Left colon (tissue), 2 donors: Measurements from ENCODE around the gene SLC35G6. TPM values are rescaled to one million over a fixed set of nuclear protein-coding genes. Genes with fewer than 3 reads are reported as not detected.
"Not testable (repeated sequence)": the region's sequence is repeated elsewhere in the genome, so short reads cannot be mapped to it uniquely, and the experiment has no call there.

Source experiments
- ATAC-seq: fragments of 200-7000 bp; cut with Tn5 transposase; one replicate; pipeline ENCODE4 v1.9.1; 2020; ENCODE audit warnings: mild to moderate bottlenecking, moderate library complexity
- DNase-seq, 2 donors: peaks; one replicate each; pipeline ENCODE4 v3.0.0-alpha.2; 2020
- intact Hi-C, 2 donors: fragments of 100-400 bp; cut with DNase I in 1 of 2; cut with micrococcal nuclease in 1 of 2; formaldehyde crosslinking; loops; one replicate each; pipeline versions ENCODE4 v1.11.2 to v1.14.0; 2022; cut with DNase I, micrococcal nuclease
- total RNA-seq, 2 donors: library from RNA; stranded (reverse); fragmentation: NEBNext Ultra II Directional; extraction: Animal tissue kit (Norgen Biotek cat#: 25700); gene quantifications; one replicate each; pipeline ENCODE4 v1.2.1, GENCODE V29; 2021
- donor health status: DM: no; HTN: no; CAD: no.
- donor health status: DM: yes; HTN: yes; CAD: no.

Gene SLC35G6
- total RNA-seq, 2 donors from 2014 or later = not detected

GRCh38 chr17:7476494-7476893, 4.8 kb upstream of the SLC35G6 start:
- DNase-seq (no peak), ATAC-seq (no peak)
- intact Hi-C loops = no loop called here

- no peak for ATAC-seq
- intact Hi-C loops = no loop called here
- no peak for DNase-seq
These were observed 4.3 kb upstream of the SLC35G6 start for GRCh38 chr17:7476951-7477350.

DNA sequence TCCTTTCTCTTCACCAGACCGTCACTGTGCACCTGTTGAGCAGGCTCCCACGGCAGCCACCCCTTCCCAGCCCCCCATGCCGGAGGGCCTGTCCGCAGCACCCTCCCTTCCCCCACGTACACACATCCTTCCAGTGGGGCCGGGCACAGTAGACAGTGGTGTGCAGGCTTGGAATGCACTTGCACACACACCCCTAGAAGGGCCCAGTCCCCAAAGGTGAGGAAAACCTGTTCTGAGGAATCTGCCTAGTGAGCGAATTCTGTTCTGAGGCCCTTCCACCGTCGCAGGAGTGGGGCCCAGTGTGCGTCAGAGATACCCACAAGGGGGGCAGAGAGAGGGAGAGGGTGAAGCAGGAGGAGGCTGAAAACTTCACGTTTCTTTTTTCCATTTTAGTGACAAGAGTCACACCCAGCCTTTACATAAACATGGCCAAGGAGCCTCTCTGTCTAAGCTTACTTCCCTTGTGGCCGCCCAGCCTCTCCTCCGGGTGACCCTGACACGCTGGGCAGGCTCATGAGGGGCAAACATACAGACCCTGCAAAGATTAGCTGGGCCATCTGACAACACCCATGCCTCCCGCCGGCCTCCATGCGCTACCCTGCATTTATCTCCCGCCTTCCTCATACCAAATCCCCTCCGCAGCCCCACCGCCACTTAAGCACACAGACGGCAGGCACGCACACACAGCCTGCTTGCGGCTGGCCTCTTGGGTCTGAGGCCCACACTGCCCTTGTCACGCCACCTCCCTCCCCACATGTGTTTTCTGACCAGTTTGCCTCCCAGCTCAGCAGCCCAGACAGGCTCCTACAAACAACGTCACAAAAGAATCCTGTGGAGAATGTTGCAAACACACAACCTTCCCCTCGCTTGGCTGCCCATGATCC, 3.6 kb upstream of the SLC35G6 start:
- peak; percentile 41 to 47 for DNase-seq
- ATAC-seq = no peak
- intact Hi-C loops = no loop called here

- ATAC-seq = peak; percentile 24
- intact Hi-C loops = no loop called here
These were observed 2.7 kb upstream of the SLC35G6 start for GRCh38 chr17:7478276-7479212.

GRCh38 chr17:7479213-7480088, 1.8 kb upstream of the SLC35G6 start, which contains the start of gene ZBTB4:
TSS of gene ZBTB4 (minus strand) at chr17:7479631. CDS start at chr17:7466801, 12,830 bp downstream.
- peak; percentile 16 for ATAC-seq
- intact Hi-C loops = no loop called here

More at GRCh38 chr17:7478276-7479212, 2.7 kb upstream of the SLC35G6 start:
- DNase-seq = peak; percentile 62 to 72

DNA sequence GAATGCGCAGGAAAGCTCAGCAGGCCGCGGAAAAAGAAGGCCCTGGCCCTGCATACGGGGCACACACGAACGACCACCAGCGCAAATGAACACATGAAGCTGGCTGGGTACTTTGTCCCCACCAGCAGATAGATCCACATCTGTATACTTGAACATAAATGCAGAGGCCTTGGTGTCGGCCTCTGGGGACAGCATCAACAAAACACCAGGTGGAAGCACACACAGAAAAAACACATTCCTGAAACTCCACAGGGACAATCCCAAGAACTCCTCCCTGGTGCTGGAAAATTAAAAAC, 1.2 kb upstream of the SLC35G6 start:
- ATAC-seq (no peak), DNase-seq (no peak)
- intact Hi-C loops = no loop called here

More at GRCh38 chr17:7479213-7480088, 1.8 kb upstream of the SLC35G6 start, which contains the start of gene ZBTB4:
- peak; percentile 49 to 73 for DNase-seq

- DNase-seq, ATAC-seq, intact Hi-C loops: not testable (repeated sequence)
These were observed 846 bp downstream of the SLC35G6 start for GRCh38 chr17:7481842-7482741.

GRCh38 chr17:7482742-7483088, 1.5 kb downstream of the SLC35G6 start:
- DNase-seq = peak in 1 of 2 donors; percentile 24

DNA sequence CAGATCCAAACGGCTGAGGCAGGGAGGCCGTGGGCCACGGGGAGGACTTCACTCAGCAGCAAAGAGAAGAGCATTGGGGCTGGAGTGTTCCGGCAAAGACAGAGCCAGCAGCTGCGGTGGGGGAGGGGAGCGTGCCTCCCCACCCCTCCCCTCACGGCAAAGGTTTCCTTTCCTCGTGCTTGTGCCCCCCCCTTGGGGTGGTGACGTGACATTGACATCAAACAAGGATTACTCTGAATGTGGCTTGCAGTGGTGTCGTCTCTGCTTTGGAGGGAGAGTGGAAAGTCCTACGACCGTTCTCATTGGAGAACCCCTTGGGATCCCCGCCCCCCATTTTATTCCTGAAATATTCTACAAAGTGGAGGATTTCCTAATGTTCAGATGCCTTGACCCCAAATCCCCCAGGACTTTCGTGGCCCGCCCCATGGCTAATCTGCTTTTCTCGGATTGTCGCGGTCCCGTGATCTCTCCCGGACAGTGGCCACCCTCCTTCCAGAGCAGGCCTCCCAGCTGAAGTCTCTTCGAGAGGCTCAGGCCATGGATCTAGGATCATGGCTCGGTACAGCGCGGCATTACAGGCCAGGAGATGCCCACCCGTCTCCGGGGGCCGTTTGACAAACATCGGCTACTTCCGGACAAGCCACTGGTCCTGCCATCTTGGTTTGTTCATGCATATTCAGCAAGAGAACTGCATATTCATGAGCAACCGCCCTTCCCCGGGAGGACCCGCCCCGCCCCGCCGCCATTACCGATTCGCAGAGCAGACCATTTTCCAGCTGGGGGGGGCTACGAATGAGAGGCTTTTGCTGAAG, 2.2 kb downstream of the SLC35G6 start:
- peak; percentile 95 to 97 for DNase-seq
- peak; percentile 68 for ATAC-seq
- intact Hi-C loops = no loop called here

More at GRCh38 chr17:7482742-7483088, 1.5 kb downstream of the SLC35G6 start:
- intact Hi-C loops, ATAC-seq: not testable (repeated sequence)

GRCh38 chr17:7484067-7484918, 3.0 kb downstream of the SLC35G6 start, which contains the start of gene POLR2A:
TSS of gene POLR2A (plus strand) at chr17:7484366.
- ATAC-seq (peak; percentile 79), DNase-seq (peak; percentile 97 to 98)
- intact Hi-C loops = no loop called here

DNA sequence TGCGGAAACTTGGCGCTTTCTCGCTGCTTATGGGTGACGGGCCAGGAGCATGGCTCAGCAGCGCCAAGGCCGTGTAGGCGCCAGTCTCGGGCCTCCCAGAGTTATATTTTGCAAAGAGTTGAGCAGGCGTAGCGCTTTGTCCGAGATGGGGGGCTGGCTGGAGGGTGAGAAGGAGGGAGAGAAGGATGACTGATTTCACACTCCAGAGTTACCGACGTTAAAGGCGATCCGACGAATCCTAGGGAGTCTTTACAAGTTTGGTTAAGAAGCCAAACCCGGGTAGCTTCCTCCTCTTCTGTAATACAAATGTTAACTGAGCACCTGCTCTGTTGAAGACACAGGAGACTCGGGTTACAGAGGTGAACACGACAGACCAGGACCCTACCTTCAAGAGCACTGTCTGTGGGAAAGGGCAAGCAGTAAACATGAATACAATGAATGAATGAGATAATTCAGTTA, 3.7 kb downstream of the SLC35G6 start:
- DNase-seq = no peak
- no peak for ATAC-seq
- intact Hi-C loops = no loop called here

- intact Hi-C loops = no loop called here
- no peak for ATAC-seq
These were observed 4.9 kb downstream of the SLC35G6 start for GRCh38 chr17:7486181-7486580.

DNA sequence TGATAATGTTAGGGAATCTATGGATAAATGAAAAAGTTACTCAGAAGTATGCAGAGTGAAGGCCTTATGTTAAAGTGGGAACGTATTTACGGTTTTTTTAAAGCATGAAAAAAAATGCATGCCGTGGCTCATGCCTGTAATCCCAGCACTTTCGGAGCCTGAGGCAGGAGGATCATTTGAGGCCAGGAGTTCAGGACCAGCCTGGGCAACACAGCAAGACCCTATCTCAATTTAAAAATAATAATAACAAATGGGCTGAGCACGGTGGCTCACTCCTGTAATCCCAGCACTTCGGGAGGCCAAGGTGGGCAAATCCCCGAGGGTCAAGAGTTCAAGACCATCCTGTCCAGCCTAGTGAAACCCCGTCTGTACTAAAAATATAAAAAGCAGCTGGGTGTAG, 8.9 kb downstream of the SLC35G6 start:
- DNase-seq (no peak), ATAC-seq (no peak)
- intact Hi-C loops = no loop called here

More at GRCh38 chr17:7486181-7486580, 4.9 kb downstream of the SLC35G6 start:
- no peak for DNase-seq

DNA sequence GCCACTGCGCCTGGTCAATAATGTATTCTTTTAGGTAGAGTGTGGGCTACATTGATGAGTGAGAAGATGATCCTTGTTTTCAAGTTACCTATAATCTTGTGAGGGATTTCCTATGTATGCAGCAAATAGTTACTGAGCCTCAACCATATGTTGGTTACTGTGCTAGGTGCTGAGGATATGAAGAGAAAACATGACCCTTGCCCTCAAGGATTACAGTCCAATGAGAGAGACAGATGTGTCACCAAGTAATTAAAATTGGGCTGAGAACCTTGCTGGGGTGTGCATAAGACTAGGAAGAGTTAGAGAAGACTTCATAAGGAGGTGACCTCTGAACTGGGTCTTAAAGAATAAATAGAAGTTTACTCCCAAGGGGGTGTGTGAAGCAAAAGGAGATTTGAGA, 10.3 kb downstream of the SLC35G6 start:
- DNase-seq = no peak
- intact Hi-C loops = no loop called here
- ATAC-seq = peak; percentile 93

DNA sequence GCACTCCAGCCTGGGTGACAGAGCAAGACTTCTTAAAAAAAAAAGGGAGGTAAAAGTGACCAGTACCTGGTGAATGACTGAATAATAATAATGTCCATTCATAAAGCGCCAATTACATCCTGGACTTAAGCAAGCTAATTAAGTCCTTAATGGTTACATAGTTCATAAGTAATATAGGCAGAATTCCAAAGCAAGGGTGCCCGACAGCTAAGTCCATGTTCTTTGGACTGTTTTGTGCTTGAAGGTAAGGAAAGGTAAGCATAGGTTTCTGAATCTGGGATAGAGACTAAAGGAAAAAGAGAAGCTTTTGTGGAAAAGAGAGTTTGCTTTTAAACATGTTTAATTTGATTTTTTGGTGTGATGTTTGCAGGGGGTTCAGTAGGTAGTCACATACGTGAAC, 12.7 kb downstream of the SLC35G6 start:
- ATAC-seq = no peak
- intact Hi-C loops = no loop called here
- DNase-seq = no peak
